ENCODE data around the gene CMA1.
"Not testable (repeated sequence)": the region's sequence is repeated elsewhere in the genome, so short reads cannot be mapped to it uniquely, and the experiment has no call there.

Gene CMA1, protein sequence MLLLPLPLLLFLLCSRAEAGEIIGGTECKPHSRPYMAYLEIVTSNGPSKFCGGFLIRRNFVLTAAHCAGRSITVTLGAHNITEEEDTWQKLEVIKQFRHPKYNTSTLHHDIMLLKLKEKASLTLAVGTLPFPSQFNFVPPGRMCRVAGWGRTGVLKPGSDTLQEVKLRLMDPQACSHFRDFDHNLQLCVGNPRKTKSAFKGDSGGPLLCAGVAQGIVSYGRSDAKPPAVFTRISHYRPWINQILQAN

DNA sequence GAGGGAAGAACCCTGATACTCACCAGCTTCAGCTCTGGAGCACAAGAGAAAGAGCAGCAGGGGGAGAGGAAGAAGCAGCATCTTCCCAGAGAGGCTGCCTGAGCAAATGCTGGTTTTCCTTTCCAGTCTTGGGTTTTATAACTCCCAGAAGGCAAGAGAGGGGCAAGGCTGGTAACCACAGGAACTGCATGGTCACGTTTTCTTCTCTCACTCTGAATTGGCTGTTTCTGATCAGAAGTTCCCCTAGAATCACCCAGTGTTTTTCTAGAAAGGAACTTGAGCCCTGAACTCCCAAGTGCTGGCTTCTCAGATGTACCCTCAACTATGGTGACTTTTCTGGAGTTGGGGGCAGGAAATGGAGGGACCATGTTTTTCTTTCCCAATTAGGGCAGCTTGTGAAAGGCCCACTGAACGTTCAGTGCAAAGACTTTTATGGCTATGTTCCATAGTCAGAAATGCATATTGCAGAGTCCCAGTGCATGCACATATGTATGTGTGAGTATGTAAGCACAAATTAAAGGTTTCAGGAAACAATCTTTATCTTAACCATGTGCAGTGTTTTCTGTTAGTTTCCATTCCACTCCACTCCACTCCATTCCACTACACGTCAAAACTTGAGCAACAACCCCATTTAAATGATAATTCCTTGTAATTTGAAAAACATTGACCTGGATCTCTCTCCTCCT, at the start of gene CMA1:
CMA1 (minus strand) TSS at position 111 of the 686 bp plus-strand sequence; CDS start at position 81, 30 bp downstream.
- no peak for DNase-seq (ENCODE audit: low spot score)

GRCh38 chr14:24556756-24557155, 48.7 kb upstream of the CMA1 start:
- peak; percentile 78 for DNase-seq (ENCODE audit: low spot score)

DNA sequence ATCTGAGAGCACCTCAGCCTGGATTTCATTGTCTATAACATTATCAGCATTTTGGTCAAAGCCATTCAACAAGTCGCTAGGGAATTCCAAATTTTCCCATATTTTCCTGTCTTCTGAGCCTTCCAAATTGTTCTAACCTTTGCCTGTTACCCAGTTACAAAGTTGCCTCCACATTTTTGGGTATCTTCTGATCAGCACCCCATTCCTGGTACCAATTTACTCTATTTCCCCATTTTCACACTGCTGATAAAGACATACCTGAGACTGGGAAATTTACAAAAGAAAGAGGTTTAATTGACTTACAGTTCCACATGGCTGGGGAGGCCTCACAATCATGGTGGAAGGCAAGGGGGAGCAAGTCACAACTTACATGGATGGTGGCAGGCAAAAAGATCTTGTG, 41.0 kb upstream of the CMA1 start:
- DNase-seq (ENCODE audit: low spot score): not testable (repeated sequence)

- DNase-seq (ENCODE audit: low spot score): no peak
These were observed 34.4 kb upstream of the CMA1 start for GRCh38 chr14:24542346-24542936.

DNA sequence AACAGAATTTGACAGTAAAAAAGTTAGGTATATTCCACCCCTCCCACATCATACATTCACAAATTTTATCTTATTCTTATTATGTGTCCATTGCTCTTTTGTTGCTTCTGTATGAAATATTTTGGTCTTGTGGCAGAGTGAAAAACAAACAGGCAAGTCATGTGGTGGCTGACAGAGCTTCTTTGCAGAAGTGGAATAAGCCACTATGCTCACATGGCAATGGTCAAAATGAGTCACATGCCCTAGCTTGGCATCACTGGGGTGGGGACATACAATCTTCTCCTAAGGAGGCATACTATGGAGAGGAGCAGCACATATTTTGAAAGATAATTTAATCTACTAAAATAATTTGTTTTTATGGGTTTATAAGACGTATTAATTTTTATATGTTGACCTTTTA, 27.7 kb upstream of the CMA1 start:
- no peak for DNase-seq (ENCODE audit: low spot score)

GRCh38 chr14:24534286-24534685, 26.2 kb upstream of the CMA1 start:
- no peak for DNase-seq (ENCODE audit: low spot score)

GRCh38 chr14:24525877-24526620, 18.0 kb upstream of the CMA1 start:
- not testable (repeated sequence) for DNase-seq (ENCODE audit: low spot score)

- DNase-seq (ENCODE audit: low spot score): no peak
These were observed 10.8 kb upstream of the CMA1 start for GRCh38 chr14:24518851-24519250.

DNA sequence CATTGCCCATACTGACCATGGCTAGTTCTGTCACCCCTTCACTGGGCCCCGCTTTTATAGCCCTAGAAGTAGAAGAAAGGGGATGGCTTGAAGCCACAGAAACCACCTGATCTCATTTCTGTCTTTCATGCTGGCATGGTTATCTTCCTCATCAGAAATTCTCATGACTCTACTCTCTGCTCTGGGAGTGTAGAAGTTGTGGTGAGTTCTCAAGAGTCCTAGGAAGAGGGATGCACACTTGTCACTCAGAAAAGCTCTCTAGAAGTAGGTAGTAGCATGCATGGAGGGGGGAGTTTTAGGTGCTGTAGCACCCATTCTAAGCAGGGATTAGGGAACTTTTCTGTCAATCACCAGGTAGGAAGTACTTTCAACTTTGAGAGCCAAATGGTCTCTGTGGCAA, 6.1 kb upstream of the CMA1 start:
- DNase-seq (ENCODE audit: low spot score): no peak

- no peak for DNase-seq (ENCODE audit: low spot score)
These were observed 4.9 kb upstream of the CMA1 start for GRCh38 chr14:24513009-24513408.

GRCh38 chr14:24506443-24506842, 1.6 kb downstream of the CMA1 start:
- no peak for DNase-seq (ENCODE audit: low spot score)

DNA sequence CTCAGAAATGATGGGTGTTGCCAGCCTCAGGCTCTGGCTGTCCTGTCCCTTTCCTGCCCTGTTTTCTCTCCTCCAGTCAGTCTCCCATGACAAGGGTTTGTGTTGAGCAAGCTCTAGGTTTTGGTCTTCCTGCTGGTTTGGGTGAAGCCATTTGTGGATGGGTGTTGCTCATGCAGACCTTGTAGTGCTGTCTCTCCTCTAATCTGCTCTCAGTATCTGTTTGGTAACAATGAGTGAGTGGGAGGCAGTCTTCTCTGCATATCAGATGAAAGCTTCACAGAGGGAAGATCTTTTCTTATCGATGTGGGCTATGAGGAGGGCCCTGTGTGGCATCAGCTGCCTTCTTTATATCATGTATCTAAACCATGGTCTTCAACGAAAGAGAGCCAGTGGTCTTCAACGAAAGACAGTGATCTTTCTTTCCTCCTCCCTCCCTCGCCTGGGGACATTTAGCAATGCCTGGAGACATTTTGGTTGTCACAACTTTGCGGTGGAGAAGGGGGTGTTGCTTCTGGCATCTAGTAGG, 3.6 kb downstream of the CMA1 start:
- DNase-seq (ENCODE audit: low spot score): no peak

DNA sequence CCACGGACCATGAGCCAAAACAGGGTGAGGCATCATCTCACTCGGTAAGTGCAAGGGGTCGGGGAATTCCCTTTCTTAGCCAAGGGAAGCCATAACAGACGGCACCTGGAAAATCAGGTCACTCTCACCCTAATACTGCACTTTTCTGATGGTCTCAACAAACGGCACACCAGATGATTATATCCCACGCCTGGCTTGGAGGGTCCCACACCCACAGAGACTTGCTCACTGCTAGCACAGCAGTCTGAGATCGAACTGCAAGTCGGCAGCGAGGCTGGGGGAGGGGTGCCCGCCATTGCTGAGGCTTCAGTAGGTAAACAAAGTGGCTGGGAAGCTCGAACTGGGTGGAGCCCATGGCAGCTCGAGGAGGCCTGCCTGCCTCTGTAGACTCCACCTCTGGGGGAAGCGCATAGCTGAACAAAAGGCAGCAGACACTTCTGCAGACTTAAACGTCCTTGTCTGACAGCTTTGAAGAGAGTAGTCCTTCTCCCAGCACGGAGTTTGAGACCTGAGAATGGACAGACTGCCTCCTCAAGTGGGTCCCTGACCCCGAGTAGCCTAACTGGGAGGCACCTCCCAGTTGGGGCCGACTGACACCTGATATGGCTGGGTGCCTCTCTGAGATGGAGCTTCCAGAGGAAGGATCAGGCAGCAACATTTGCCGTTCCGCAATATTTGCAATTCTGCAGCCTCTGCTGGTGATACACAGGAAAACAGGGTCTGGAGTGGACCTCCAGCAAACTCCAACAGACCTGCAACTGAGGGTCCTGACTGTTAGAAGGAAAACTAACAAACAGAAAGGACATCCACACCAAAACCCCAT, 16.3 kb downstream of the CMA1 start:
- DNase-seq (ENCODE audit: low spot score): not testable (repeated sequence)

DNA sequence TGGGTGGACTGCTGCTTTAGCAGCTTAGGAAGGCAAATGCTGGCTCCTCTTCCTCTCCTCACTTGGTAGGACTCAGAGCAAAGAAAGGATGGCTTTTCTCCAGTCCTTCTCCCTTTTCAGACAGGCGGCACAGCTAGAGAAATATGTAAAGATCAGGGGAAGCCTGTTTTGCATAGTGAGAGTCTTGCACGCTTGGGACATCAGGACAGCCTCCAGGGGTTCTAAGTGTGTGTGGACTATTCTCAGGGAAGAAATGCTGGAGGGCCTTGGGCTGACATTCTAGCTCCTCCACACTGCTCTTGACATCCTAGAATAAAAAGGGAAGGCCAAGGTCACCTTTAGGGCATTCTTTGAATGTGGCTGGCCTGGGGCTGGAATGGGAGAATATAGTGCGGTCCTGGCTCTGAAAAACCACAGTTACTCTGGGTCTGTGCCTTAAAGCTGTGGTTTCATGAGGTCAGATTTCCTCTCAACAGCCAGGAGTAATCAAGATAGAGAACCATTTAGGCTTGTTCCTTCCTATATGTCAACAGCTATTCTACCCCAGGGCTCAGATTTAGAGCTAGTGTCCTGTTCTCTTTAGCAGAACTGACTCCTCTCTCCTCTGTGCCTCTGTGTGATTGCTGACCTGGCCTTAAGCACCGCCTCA, 24.3 kb downstream of the CMA1 start:
- DNase-seq (ENCODE audit: low spot score): no peak

DNA sequence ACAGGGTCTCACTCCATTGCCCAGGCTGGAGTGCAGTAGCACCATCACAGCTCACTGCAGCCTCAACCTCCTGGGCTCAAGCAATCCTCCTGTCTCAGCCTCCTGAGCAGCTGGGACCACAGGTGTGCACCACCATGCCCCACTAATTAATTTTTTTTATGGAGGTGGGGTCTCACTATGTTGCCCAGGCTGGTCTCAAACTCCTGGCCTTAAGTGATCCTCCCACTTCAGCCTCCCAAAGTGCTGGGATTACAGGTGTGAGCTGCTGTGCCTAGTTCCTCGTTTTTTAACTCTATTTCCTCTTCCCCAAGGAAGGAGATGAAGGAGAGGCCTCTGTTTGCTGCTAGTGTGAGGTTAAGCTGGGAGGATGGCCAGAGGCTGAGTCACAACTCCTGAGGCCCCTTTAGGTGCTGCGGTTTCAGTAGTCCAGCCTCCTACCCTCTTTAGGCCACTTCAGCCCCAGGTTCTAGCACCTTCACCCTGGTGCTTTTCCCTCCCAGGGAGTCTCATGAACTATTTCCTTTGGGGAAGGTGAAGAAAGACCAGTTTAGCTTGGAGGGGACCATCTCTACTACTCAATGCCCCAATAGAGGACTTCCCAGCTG, 25.3 kb downstream of the CMA1 start:
- peak; percentile 29 for DNase-seq (ENCODE audit: low spot score)

GRCh38 chr14:24481622-24482324, 26.3 kb downstream of the CMA1 start:
- DNase-seq (ENCODE audit: low spot score): peak; percentile 35

GRCh38 chr14:24479999-24480398, 28.1 kb downstream of the CMA1 start:
- not testable (repeated sequence) for DNase-seq (ENCODE audit: low spot score)

- no peak for DNase-seq (ENCODE audit: low spot score)
These were observed 32.8 kb downstream of the CMA1 start for GRCh38 chr14:24475261-24475660.

GRCh38 chr14:24473211-24473610, 34.9 kb downstream of the CMA1 start:
- no peak for DNase-seq (ENCODE audit: low spot score)

DNA sequence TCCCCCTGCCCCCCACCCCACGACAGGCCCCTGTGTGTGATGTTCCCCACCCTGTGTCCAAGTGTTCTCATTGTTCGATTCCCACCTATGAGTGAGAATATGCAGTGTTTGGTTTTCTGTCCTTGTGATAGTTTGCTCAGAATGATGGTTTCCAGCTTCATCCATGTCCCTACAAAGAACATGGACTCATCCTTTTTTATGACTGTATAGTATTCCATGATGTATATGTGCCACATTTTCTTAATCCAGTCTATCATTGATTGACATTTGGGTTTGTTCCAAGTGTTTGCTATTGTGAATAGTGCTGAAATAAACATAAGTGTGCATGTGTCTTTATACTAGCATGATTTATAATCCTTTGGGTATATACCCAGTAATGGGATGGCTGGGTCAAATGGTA, 37.6 kb downstream of the CMA1 start:
- DNase-seq (ENCODE audit: low spot score): not testable (repeated sequence)

Data from kidney tubule cell (primary cell).